Neural progenitor cell (in vitro differentiated cells): ENCODE measurements around the gene PPFIA2. TPM values are rescaled to one million over a fixed set of nuclear protein-coding genes. Genes with fewer than 3 reads are reported as not detected.

Source experiments
- DNase-seq: peaks from one replicate; pipeline ENCODE4 v3.0.0-alpha.2; 2016; ENCODE audit warnings: low spot score
- H2AFZ ChIP-seq: fragments of 200-600 bp; sonication (generic); replicated peaks from 2 replicates; pipeline ENCODE4 v1.6.1; 2016; ENCODE audit warnings: antibody characterized with exemption
- H3F3A ChIP-seq: fragments of 200-600 bp; sonication (generic); 2 replicates; pipeline ENCODE4 v1.6.1; 2016; ENCODE audit warnings: antibody characterized with exemption, low read depth
- H3K27ac ChIP-seq: fragments of 200-600 bp; sonication (generic); 2 replicates; pipeline ENCODE4 v1.5.1; 2016; ENCODE audit warnings: mild to moderate bottlenecking
- H3K27me3 ChIP-seq: fragments of 200-600 bp; sonication (generic); 2 replicates; pipeline ENCODE4 v1.6.1; 2016; ENCODE audit warnings: mild to moderate bottlenecking, moderate library complexity
- H3K36me3 ChIP-seq: fragments of 200-600 bp; sonication (generic); 2 replicates; pipeline ENCODE4 v1.5.1; 2016
- H3K4me1 ChIP-seq: fragments of 200-600 bp; sonication (generic); 2 replicates; pipeline ENCODE4 v1.6.1; 2016; ENCODE audit warnings: mixed run types
- H3K4me2 ChIP-seq: fragments of 200-600 bp; sonication (generic); 2 replicates; pipeline ENCODE4 v1.6.1; 2016
- H3K4me3 ChIP-seq: fragments of 200-600 bp; sonication (generic); 2 replicates; pipeline ENCODE4 v1.5.1; 2016
- H3K79me2 ChIP-seq: fragments of 200-600 bp; sonication (generic); 2 replicates; pipeline ENCODE4 v1.6.1; 2016; ENCODE audit warnings: low read depth
- H3K9ac ChIP-seq: fragments of 200-600 bp; sonication (generic); 2 replicates; pipeline ENCODE4 v1.6.1; 2016
- H3K9me3 ChIP-seq: fragments of 200-600 bp; sonication (generic); 2 replicates; pipeline ENCODE4 v1.5.1; 2016; ENCODE audit warnings: low read depth
- H4K20me1 ChIP-seq: fragments of 200-600 bp; sonication (generic); 2 replicates; pipeline ENCODE4 v1.6.1; 2016; ENCODE audit warnings: low read depth
- H3K27ac Mint-ChIP-seq: 3 replicates; pipeline ENCODE4 v1.8.0; 2021; ENCODE audit warnings: mixed read lengths
- H3K27me3 Mint-ChIP-seq: 2 replicates; pipeline ENCODE4 v1.8.0; 2022; ENCODE audit warnings: low read depth, mild to moderate bottlenecking, inconsistent platforms, moderate library complexity, mixed read lengths; ENCODE audit not compliant: insufficient read depth
- H3K36me3 Mint-ChIP-seq: 3 replicates; pipeline ENCODE4 v1.8.0; 2021; ENCODE audit warnings: mixed read lengths
- H3K4me1 Mint-ChIP-seq: 3 replicates; pipeline ENCODE4 v1.8.0; 2021; ENCODE audit warnings: mixed read lengths
- H3K4me3 Mint-ChIP-seq: 3 replicates; pipeline ENCODE4 v1.8.0; 2021; ENCODE audit warnings: mild to moderate bottlenecking, moderate library complexity, mixed read lengths
- H3K9me3 Mint-ChIP-seq: 3 replicates; pipeline ENCODE4 v1.8.0; 2020; ENCODE audit warnings: mixed read lengths
- EZH2 ChIP-seq: fragments of 200-600 bp; sonication (generic); IDR thresholded peaks from 2 replicates; pipeline ENCODE4 v1.6.1; 2017; ENCODE audit warnings: antibody characterized with exemption, mild to moderate bottlenecking, moderate library complexity
- EZH2phosphoT487 ChIP-seq: fragments of 200-600 bp; sonication (generic); IDR thresholded peaks from 2 replicates; pipeline ENCODE4 v1.6.1; 2017; ENCODE audit warnings: antibody characterized with exemption
- total RNA-seq: library from RNA; depleted of rRNA; stranded (reverse); fragments of >200 nt; gene quantifications from 2 replicates; pipeline ENCODE4 v1.2.3, GENCODE V29; 2015; ENCODE audit warnings: low replicate concordance
- TF ChIP-seq, protein P1 (sequence below): fragments of 200-600 bp; sonication (generic); IDR thresholded peaks from 2 replicates; pipeline ENCODE4 v1.5.1; 2017; ENCODE audit warnings: antibody characterized with exemption, mild to moderate bottlenecking

PPFIA2 gene
- total RNA-seq, 1 donor from 2014 or later: 1.4 TPM

DNA sequence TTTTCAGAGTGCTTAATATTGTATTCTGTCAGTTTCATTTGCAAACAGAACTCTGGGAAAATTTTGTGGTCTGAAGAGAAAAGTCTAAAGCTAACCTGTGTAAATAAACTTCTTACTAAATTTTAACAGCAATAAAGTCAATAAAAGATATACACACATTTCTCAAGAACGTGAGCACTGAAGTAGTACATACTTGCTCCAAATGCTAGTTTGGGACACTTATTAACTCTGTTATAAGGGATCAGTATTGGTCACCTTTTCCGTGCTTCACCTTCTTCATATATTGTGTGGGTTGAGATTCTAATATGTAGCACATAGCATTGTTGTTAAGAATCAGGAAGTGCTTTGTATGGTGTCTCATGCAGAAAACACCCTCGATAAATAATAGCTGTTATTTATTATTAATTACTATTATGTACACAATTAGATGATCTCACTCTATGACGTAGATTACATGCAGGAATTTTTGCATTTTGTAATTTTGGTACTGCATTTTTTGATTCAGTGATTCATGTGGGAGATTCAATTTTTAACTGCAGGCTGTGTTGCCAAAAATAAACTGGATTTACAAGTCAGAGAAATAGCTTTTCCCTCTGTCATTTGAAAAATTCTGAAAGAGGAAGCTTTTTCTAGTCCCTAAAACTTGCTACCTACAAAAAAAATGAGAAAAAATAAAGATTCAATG is 380.4 kb downstream of the PPFIA2 start:
- TF ChIP-seq EZH2 (no peak), EZH2phosphoT487 (no peak)
- TF ChIP-seq, protein P1, sequence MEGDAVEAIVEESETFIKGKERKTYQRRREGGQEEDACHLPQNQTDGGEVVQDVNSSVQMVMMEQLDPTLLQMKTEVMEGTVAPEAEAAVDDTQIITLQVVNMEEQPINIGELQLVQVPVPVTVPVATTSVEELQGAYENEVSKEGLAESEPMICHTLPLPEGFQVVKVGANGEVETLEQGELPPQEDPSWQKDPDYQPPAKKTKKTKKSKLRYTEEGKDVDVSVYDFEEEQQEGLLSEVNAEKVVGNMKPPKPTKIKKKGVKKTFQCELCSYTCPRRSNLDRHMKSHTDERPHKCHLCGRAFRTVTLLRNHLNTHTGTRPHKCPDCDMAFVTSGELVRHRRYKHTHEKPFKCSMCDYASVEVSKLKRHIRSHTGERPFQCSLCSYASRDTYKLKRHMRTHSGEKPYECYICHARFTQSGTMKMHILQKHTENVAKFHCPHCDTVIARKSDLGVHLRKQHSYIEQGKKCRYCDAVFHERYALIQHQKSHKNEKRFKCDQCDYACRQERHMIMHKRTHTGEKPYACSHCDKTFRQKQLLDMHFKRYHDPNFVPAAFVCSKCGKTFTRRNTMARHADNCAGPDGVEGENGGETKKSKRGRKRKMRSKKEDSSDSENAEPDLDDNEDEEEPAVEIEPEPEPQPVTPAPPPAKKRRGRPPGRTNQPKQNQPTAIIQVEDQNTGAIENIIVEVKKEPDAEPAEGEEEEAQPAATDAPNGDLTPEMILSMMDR: no peak
- Histone ChIP-seq H3F3A (no peaks in the 10 kb centered on the region), H3K4me2 (no peak overlapping the region), H3K79me2 (no peaks in the 10 kb centered on the region), H3K9ac (no peak overlapping the region), H3K27me3 (no peaks in the 10 kb centered on the region), H4K20me1 (no peaks in the 10 kb centered on the region), H3K4me1 (no peaks in the 10 kb centered on the region), H3K9me3 (no peaks in the 10 kb centered on the region), H3K27ac (no peak overlapping the region), H3K36me3 (no peaks in the 10 kb centered on the region), H3K4me3 (no peak overlapping the region), H2AFZ (no peak overlapping the region)
- H3K4me3 Mint-ChIP-seq: no peak overlapping the region
- no peaks in the 10 kb centered on the region for H3K4me1 Mint-ChIP-seq
- no peaks in the 10 kb centered on the region for H3K27me3 Mint-ChIP-seq
- H3K27ac Mint-ChIP-seq: no peak overlapping the region
- no peak for DNase-seq
- no peaks in the 10 kb centered on the region for H3K36me3 Mint-ChIP-seq
- H3K9me3 Mint-ChIP-seq: no peaks in the 10 kb centered on the region

- TF ChIP-seq EZH2phosphoT487 (no peak), EZH2 (no peak)
- TF ChIP-seq, protein P1: no peak
- Mint-ChIP-seq H3K9me3 (no peaks in the 10 kb centered on the region), H3K27me3 (no peaks in the 10 kb centered on the region), H3K27ac (no peak overlapping the region), H3K4me3 (no peak overlapping the region), H3K36me3 (no peaks in the 10 kb centered on the region), H3K4me1 (no peaks in the 10 kb centered on the region)
- Histone ChIP-seq H2AFZ (no peak overlapping the region), H3K4me2 (no peak overlapping the region), H3K27me3 (no peaks in the 10 kb centered on the region), H3F3A (no peaks in the 10 kb centered on the region), H4K20me1 (no peaks in the 10 kb centered on the region), H3K79me2 (no peaks in the 10 kb centered on the region), H3K4me3 (no peak overlapping the region), H3K36me3 (no peaks in the 10 kb centered on the region), H3K27ac (no peak overlapping the region), H3K4me1 (no peaks in the 10 kb centered on the region), H3K9me3 (no peaks in the 10 kb centered on the region), H3K9ac (no peak overlapping the region)
- DNase-seq: no peak
Observed at GRCh38 chr12:81377771-81378170, 381.4 kb downstream of the PPFIA2 start.

GRCh38 chr12:81375969-81376368 is 383.2 kb downstream of the PPFIA2 start:
- Histone ChIP-seq H3F3A (no peaks in the 10 kb centered on the region), H3K27ac (no peak overlapping the region), H3K79me2 (no peaks in the 10 kb centered on the region), H2AFZ (no peak overlapping the region), H3K9ac (no peak overlapping the region), H3K27me3 (no peaks in the 10 kb centered on the region), H3K4me2 (no peak overlapping the region), H3K4me1 (no peaks in the 10 kb centered on the region), H4K20me1 (no peaks in the 10 kb centered on the region), H3K9me3 (no peaks in the 10 kb centered on the region), H3K36me3 (no peaks in the 10 kb centered on the region), H3K4me3 (no peak overlapping the region)
- H3K36me3 Mint-ChIP-seq: no peaks in the 10 kb centered on the region
- DNase-seq: no peak
- TF ChIP-seq EZH2 (no peak), EZH2phosphoT487 (no peak)
- TF ChIP-seq, protein P1: no peak
- H3K4me1 Mint-ChIP-seq: no peaks in the 10 kb centered on the region
- H3K9me3 Mint-ChIP-seq: no peaks in the 10 kb centered on the region
- no peaks in the 10 kb centered on the region for H3K27me3 Mint-ChIP-seq
- no peak overlapping the region for H3K4me3 Mint-ChIP-seq
- H3K27ac Mint-ChIP-seq: no peak overlapping the region
